Measurements from ENCODE around the gene LAD1.

GRCh38 chr1:201436393-201436792, 37.3 kb upstream of the LAD1 start:
- TF ChIP-seq CTCF (IDR thresholded peaks at IDR 0.05; ENCODE audit: insufficient read depth, low read depth, low read length) (no peak), EZH2 (IDR thresholded peaks at IDR 0.05; ENCODE audit: insufficient read depth, low read length) (no peak)

All from astrocyte (in vitro differentiated cells and primary cell).